Esophagus squamous epithelium (tissue), 4 donors: ENCODE data around the gene POMT2.

Experiments used
- CTCF ChIP-seq, 6 experiments: fragments of 450-650 bp in 4 of 6; fragments of 200-600 bp in 2 of 6; sonication (generic) in 2 of 6; IDR thresholded peaks; one replicate each; pipeline ENCODE4 v1.5.1; 2016 to 2019; ENCODE audit warnings: antibody characterized with exemption in 6 of 6, mild to moderate bottlenecking in 4 of 6, moderate library complexity in 4 of 6
- POLR2A ChIP-seq, 4 donors: fragments of 450-650 bp; IDR thresholded peaks; one replicate each; pipeline ENCODE4 v1.6.1; 2017; ENCODE audit warnings: antibody characterized with exemption in 4 of 4, mild to moderate bottlenecking in 4 of 4, moderate library complexity in 3 of 4

- TF ChIP-seq CTCF (IDR thresholded peaks at IDR 0.05) (no peak), POLR2A (IDR thresholded peaks at IDR 0.05) (no peak)
Observed at GRCh38 chr14:77240336-77240915, 80.3 kb downstream of the POMT2 start.
